Tongue (tissue), 2 donors: Measurements from ENCODE around the gene GORAB. TPM values are rescaled to one million over a fixed set of nuclear protein-coding genes. Genes with fewer than 3 reads are reported as not detected.

Experiments used
- DNase-seq: peaks from one replicate; pipeline ENCODE4 v3.0.0-alpha.2; 2015
- total RNA-seq: library from RNA; depleted of rRNA; stranded (reverse); fragments of >200 nt; gene quantifications from one replicate; pipeline ENCODE4 v1.2.3, GENCODE V29; 2014

Gene GORAB
- total RNA-seq, 1 donor from 2014 or later = 20.2 TPM

- no peak for DNase-seq
These were observed 61.4 kb downstream of the GORAB start for GRCh38 chr1:170593173-170594011.

GRCh38 chr1:170594066-170594626 is 62.2 kb downstream of the GORAB start:
- DNase-seq = no peak

- DNase-seq = no peak
These were observed 64.7 kb downstream of the GORAB start for GRCh38 chr1:170596701-170597100.

GRCh38 chr1:170598618-170599017 is 66.7 kb downstream of the GORAB start:
- no peak for DNase-seq

GRCh38 chr1:170599033-170599432 is 67.1 kb downstream of the GORAB start:
- DNase-seq = no peak

GRCh38 chr1:170601866-170602265 is 69.9 kb downstream of the GORAB start:
- DNase-seq = no peak

Other genes starting within 250 kb of the GORAB start
- gene PRRX1, start 132.0 kb downstream of the GORAB start, total RNA-seq = 185 TPM